K562 (cell line): ENCODE measurements around the gene TMEM86A. TPM values are rescaled to one million over a fixed set of nuclear protein-coding genes. Genes with fewer than 3 reads are reported as not detected.

Source experiments
- ATAC-seq: fragments of 200-7000 bp; cut with Tn5 transposase; 3 replicates; pipeline ENCODE4 v1.9.1; 2020; ENCODE audit warnings: moderate library complexity
- BruUV-seq: library from RNA; stranded (reverse); fragments of 400-500 nt; replicated peaks from 2 replicates; lab custom pipeline; 2021; lab: Mats Ljungman, UMichigan
- CTCF ChIA-PET: fragments of 300-600 bp; formaldehyde crosslinking; extraction: SDS; loops from one replicate; lab custom pipeline; 2021; ENCODE audit warnings: low intra/inter-chr PET ratio; lab: Yijun Ruan, JAX
- POLR2A ChIA-PET: fragments of 300-600, 350-650 bp; sonication (Branson Sonifier 250); formaldehyde crosslinking; extraction: SDS; loops from one replicate; lab custom pipeline; 2021; ENCODE audit warnings: antibody characterized with exemption, inconsistent platforms; lab: Yijun Ruan, JAX
- DNase-seq, 4 experiments: peaks; one replicate each; pipeline versions ENCODE4 v3.0.0 to v3.0.0-alpha.2; 2011 to 2018; ENCODE audit warnings: low spot score in 3 of 4, mixed read lengths in 3 of 4; ENCODE audit errors: extremely low read depth in 1 of 4
- FAIRE-seq: peaks from 2 replicates; lab custom pipeline; 2011; peaks lifted over from hg19 to GRCh38; lab: Jason Lieb, UNC
- H2AFZ ChIP-seq: 2 replicates; pipeline ENCODE4 v1.6.0; 2011; ENCODE audit warnings: low read depth, low read length, control low read depth, inconsistent platforms
- H3K27ac ChIP-seq: fragments of 200-600 bp; 3 replicates; pipeline ENCODE4 v1.8.0; 2011; ENCODE audit warnings: low read depth, mild to moderate bottlenecking, control low read depth, inconsistent platforms, low read length, moderate library complexity, mixed read lengths; ENCODE audit errors: extremely low read depth
- H3K27me3 ChIP-seq, 2 experiments: fragments of 300-600 bp in 1 of 2; 2 replicates in 1 of 2; 3 replicates in 1 of 2; pipeline versions ENCODE4 v1.6.0 to v1.8.0; 2011; ENCODE audit warnings: inconsistent platforms in 2 of 2, low read length in 2 of 2, mild to moderate bottlenecking in 1 of 2, mixed read lengths in 1 of 2, moderate library complexity in 1 of 2; ENCODE audit not compliant: control insufficient read depth in 2 of 2, insufficient read depth in 2 of 2
- H3K36me3 ChIP-seq: fragments of 300-600 bp; 3 replicates; pipeline ENCODE4 v1.8.0; 2011; ENCODE audit warnings: mild to moderate bottlenecking, low read length, inconsistent platforms; ENCODE audit not compliant: control insufficient read depth, insufficient read depth
- H3K4me1 ChIP-seq, 2 experiments: fragments of 200-600 bp in 1 of 2; replicated peaks in 1 of 2; 2 replicates in 1 of 2; 3 replicates in 1 of 2; pipeline versions ENCODE4 v1.5.1 to v1.8.0; 2011; ENCODE audit warnings: inconsistent platforms in 2 of 2, low read length in 2 of 2, mild to moderate bottlenecking in 1 of 2, mixed read lengths in 1 of 2, moderate library complexity in 1 of 2; ENCODE audit not compliant: control insufficient read depth in 2 of 2, insufficient read depth in 2 of 2
- H3K4me2 ChIP-seq: 2 replicates; pipeline ENCODE4 v1.6.1; 2011; ENCODE audit warnings: low read length, control low read depth, inconsistent platforms, mixed read lengths; ENCODE audit not compliant: insufficient read depth
- H3K4me3 ChIP-seq: fragments of 200-600 bp; sonication (generic), shearing (Covaris generic); 2 replicates; pipeline ENCODE4 v1.5.1; 2016; ENCODE audit warnings: control low read depth, inconsistent platforms
- H3K79me2 ChIP-seq: fragments of 200-600 bp; 3 replicates; pipeline ENCODE4 v1.8.0; 2011; ENCODE audit warnings: low read length, inconsistent platforms; ENCODE audit not compliant: control insufficient read depth, insufficient read depth
- H3K9ac ChIP-seq, 2 experiments: 2 replicates each; pipeline versions ENCODE4 v1.6.0 to v1.6.1; 2011; ENCODE audit warnings: low read depth in 2 of 2, low read length in 2 of 2, control low read depth in 1 of 2, inconsistent platforms in 1 of 2, mild to moderate bottlenecking in 1 of 2, mixed read lengths in 1 of 2; ENCODE audit not compliant: insufficient read depth in 1 of 2
- H3K9me1 ChIP-seq: one replicate; pipeline ENCODE4 v1.6.0; 2011; ENCODE audit warnings: inconsistent platforms, mild to moderate bottlenecking, low read length, moderate library complexity; ENCODE audit not compliant: control insufficient read depth, insufficient read depth
- H3K9me3 ChIP-seq: replicated peaks from 2 replicates; pipeline ENCODE4 v1.5.1; 2011; ENCODE audit warnings: low read depth, low read length, inconsistent platforms; ENCODE audit not compliant: control insufficient read depth, insufficient read depth
- H4K20me1 ChIP-seq: replicated peaks from 2 replicates; pipeline ENCODE4 v1.6.1; 2011; ENCODE audit warnings: low read length, inconsistent platforms, mixed read lengths; ENCODE audit not compliant: control insufficient read depth, insufficient read depth
- CHD4 ChIP-seq: fragments of 200-600 bp; sonication (generic); IDR thresholded peaks from 3 replicates; pipeline ENCODE4 v1.6.1; 2012; ENCODE audit warnings: low read depth, mild to moderate bottlenecking, mixed read lengths, low read length, inconsistent platforms; ENCODE audit not compliant: insufficient read depth, insufficient replicate concordance, poor library complexity, severe bottlenecking
- PHB ChIP-seq: fragments of 250-450 bp; sonication (Bioruptor Pico); IDR thresholded peaks from 2 replicates; pipeline ENCODE4 v1.5.0; 2021
- RFX1 ChIP-seq: fragments of 450-650 bp; IDR thresholded peaks from 2 replicates; pipeline ENCODE4 v1.6.1; 2016; ENCODE audit warnings: mild to moderate bottlenecking, moderate library complexity
- TFE3 ChIP-seq: fragments of 450-650 bp; formaldehyde crosslinking; IDR thresholded peaks from 2 replicates; pipeline ENCODE4 v1.4.0; 2020; ENCODE audit warnings: mild to moderate bottlenecking, mixed read lengths
- ZNF282 ChIP-seq: sonication (generic); formaldehyde crosslinking; IDR thresholded peaks from 2 replicates; pipeline ENCODE4 v1.8.1; 2023; ENCODE audit warnings: missing genetic modification reagents
- WGBS: fragments of 100-300 bp; shearing (Covaris generic); methylation state at CpG from one replicate; pipeline ENCODE4 v1.1.6; 2016; ENCODE audit warnings: low coverage, mixed read lengths; ENCODE audit not compliant: insufficient coverage; ENCODE audit errors: missing lambda C conversion rate; 5-methylcytosine and 5-hydroxymethylcytosine counted together
- in situ Hi-C: fragments of 300-500 bp; cut with MboI; formaldehyde crosslinking; loops from 4 replicates; pipeline ENCODE4 v1.15.0; 2018; ENCODE audit warnings: inconsistent platforms, mixed read lengths
- intact Hi-C: fragments of 100-400 bp; cut with micrococcal nuclease; formaldehyde crosslinking; loops from 2 replicates; pipeline ENCODE4 v1.14.2; 2022
- polyA plus RNA-seq, 8 experiments: library from polyadenylated mRNA; depleted of rRNA in 4 of 8; stranded (reverse) in 5 of 8; unstranded in 3 of 8; fragments of >200 nt; fragmentation: Nextera tagmentation in 2 of 8; fragmentation: Illumina TruSeq in 1 of 8; extraction: Ambion mirVana in 2 of 8; extraction: Trizol in 1 of 8; gene quantifications; 2 replicates each; pipeline versions ENCODE4 v1.2.1 to v1.2.3, GENCODE V29; 2011 to 2014; ENCODE audit warnings: inconsistent platforms in 1 of 8, missing spikeins in 1 of 8
- total RNA-seq, 7 experiments: library from RNA; depleted of rRNA in 6 of 7; stranded (reverse); fragments of >200 nt in 6 of 7; fragmentation: Illumina TruSeq in 2 of 7; extraction: Trizol in 2 of 7; gene quantifications; 2 replicates each; pipeline versions ENCODE4 v1.2.1 to v1.2.3, GENCODE V29; 2011 to 2021; ENCODE audit warnings: low replicate concordance in 1 of 7

The TMEM86A gene
- total and polyA plus RNA-seq, 9 of the 15 experiments (the other 6 are each of a cell fraction or from before 2014, with no cell fraction given) = 0.22 to 1.3 (median 0.40) TPM; not detected in 2

GRCh38 chr11:18736590-18737148 lies 38.1 kb downstream of the TMEM86A start:
- CTCF ChIA-PET = no interaction called here
- in situ Hi-C loops = loop anchor here (10.0 to 25.0 kb wide), 2 partner anchors 199 to 492 kb away; partner anchors contain the start of genes SAA2 and TSG101
- BruUV-seq = no TSS peak
- Histone ChIP-seq H3K4me1 (no peaks in the 10 kb centered on the region), H3K9ac (no peak overlapping the region)
- DNase-seq = no peak
- TF ChIP-seq ZNF282 (CRISPR knock-in tag) (no peak), RFX1 (peak; percentile 81), PHB (CRISPR knock-in tag) (no peak), TFE3 (no peak), CHD4 (no peak)
- TF ChIP-seq, all 486 proteins: peak for 1
- Histone ChIP-seq H3K4me3 (no peak overlapping the region), H4K20me1 (0 out of 2 replicates have a peak, but pooled peaks cover 3% of the 10 kb centered on the region), H3K79me2 (no peaks in the 10 kb centered on the region), H3K9me1 (no peaks in the 10 kb centered on the region), H3K27ac (no peak overlapping the region), H3K9me3 (no peaks in the 10 kb centered on the region), H3K27me3 (peaks cover 21 to 67% of the 10 kb centered on the region in 2 experiments), H3K36me3 (no peaks in the 10 kb centered on the region), H2AFZ (no peak overlapping the region), H3K4me2 (no peak overlapping the region)
- WGBS = under 1% methylated on average over 10 of the region's 10 CpGs
- POLR2A ChIA-PET = no interaction called here
- ATAC-seq (no peak), FAIRE-seq (no peak)
- intact Hi-C loops = loop anchor here (10.0 kb wide), 2 partner anchors 492 to 622 kb away; partner anchors contain the start of gene SAA2
